ENCODE data around the gene FBXO30. TPM values are rescaled to one million over a fixed set of nuclear protein-coding genes. Genes with fewer than 3 reads are reported as not detected.
A peak's percentile ranks its signal among the peaks of the same experiment; 100 is the strongest.

FBXO30 gene
- total and polyA plus RNA-seq, 10 of the 15 experiments (the other 5 are each of a cell fraction or from before 2014, with no cell fraction given), result 1.7 to 6.9 (median 5.3) TPM

- TF ChIP-seq TCF3 (IDR thresholded peaks at IDR 0.05; ENCODE audit: borderline replicate concordance, insufficient read depth, low read depth, low read length) (no peak), SMAD1 (IDR thresholded peaks at IDR 0.05; ENCODE audit: low read depth, partially characterized antibody) (no peak), IRF4 (IDR thresholded peaks at IDR 0.05; ENCODE audit: low read depth, low read length) (no peak), ZNF622 (IDR thresholded peaks at IDR 0.05) (no peak), CBX5 (IDR thresholded peaks at IDR 0.05; ENCODE audit: low read depth) (no peak)
Observed at GRCh38 chr6:145763742-145764141, 50.9 kb downstream of the FBXO30 start (continued).

DNA sequence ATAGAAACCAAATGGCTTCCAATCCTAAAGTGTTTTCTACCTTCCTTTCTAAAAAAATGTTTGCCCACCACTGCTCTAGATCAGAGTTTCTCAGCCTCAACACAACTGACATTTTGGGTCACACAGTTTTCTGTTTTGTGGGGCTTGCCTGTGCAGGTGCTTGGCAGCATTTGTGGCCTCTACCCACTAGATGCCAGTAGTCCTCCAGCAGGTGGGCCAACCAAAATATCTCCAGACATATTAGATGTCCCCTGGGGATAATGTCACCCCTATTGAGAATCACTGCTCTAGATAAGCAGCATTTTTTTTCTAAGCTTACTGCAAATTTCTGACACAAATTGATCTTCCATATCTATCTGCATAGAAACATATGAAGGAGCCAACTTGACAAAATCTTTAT, 53.0 kb downstream of the FBXO30 start:
- DNase-seq (ENCODE audit: low read depth, low spot score), result no peak
- no peak overlapping the region for H3K27ac ChIP-seq (ENCODE audit: control insufficient read depth, insufficient read depth)
- H3K36me3 ChIP-seq (ENCODE audit: control insufficient read depth in 2 of 2, insufficient read depth in 2 of 2, low read length in 1 of 2), result no peaks in the 10 kb centered on the region
- H3K4me2 ChIP-seq (ENCODE audit: control insufficient read depth, insufficient read depth), result no peak overlapping the region
- no peaks in the 10 kb centered on the region for H3K4me1 ChIP-seq (ENCODE audit: control insufficient read depth, insufficient read depth, low read length)
- no peak for TF ChIP-seq SREBF1 (IDR thresholded peaks at IDR 0.05; ENCODE audit: low read length)
- TF ChIP-seq JUND (IDR thresholded peaks at IDR 0.05; ENCODE audit: low read depth, low read length), result no peak
- no peak for TF ChIP-seq NRF1 (conservative IDR thresholded peaks at IDR 0.05; ENCODE audit: low read depth, low read length)
- TF ChIP-seq SMC3 (IDR thresholded peaks at IDR 0.05; ENCODE audit: borderline replicate concordance, low read length), result peak; percentile 47
- TF ChIP-seq STAT1 (conservative IDR thresholded peaks at IDR 0.05), result no peak
- TF ChIP-seq MEF2B (IDR thresholded peaks at IDR 0.05; ENCODE audit: partially characterized antibody, poor library complexity, severe bottlenecking), result peak; percentile 66
- TF ChIP-seq, protein P1, sequence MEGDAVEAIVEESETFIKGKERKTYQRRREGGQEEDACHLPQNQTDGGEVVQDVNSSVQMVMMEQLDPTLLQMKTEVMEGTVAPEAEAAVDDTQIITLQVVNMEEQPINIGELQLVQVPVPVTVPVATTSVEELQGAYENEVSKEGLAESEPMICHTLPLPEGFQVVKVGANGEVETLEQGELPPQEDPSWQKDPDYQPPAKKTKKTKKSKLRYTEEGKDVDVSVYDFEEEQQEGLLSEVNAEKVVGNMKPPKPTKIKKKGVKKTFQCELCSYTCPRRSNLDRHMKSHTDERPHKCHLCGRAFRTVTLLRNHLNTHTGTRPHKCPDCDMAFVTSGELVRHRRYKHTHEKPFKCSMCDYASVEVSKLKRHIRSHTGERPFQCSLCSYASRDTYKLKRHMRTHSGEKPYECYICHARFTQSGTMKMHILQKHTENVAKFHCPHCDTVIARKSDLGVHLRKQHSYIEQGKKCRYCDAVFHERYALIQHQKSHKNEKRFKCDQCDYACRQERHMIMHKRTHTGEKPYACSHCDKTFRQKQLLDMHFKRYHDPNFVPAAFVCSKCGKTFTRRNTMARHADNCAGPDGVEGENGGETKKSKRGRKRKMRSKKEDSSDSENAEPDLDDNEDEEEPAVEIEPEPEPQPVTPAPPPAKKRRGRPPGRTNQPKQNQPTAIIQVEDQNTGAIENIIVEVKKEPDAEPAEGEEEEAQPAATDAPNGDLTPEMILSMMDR (IDR thresholded peaks at IDR 0.05 in 2 of 3, conservative IDR thresholded peaks at IDR 0.05 in 1 of 3; ENCODE audit: control insufficient read depth in 2 of 3, extremely low read depth in 1 of 3, insufficient read depth in 1 of 3, low read depth in 3 of 3, low read length in 3 of 3), result peak; percentile 23 to 43 (median 38); a peak in 5 of 6 replicates
- TF ChIP-seq ASH2L (IDR thresholded peaks at IDR 0.05; ENCODE audit: borderline replicate concordance, low read depth), result no peak
- TF ChIP-seq NKRF (conservative IDR thresholded peaks at IDR 0.05), result no peak
- TF ChIP-seq RAD21 (IDR thresholded peaks at IDR 0.05; ENCODE audit: insufficient read depth, low read depth, low read length), result peak; percentile 57; the same call in 1 of the 2 replicates
- SMC1A ChIA-PET (ENCODE audit: uncharacterized antibody, unreplicated experiment), result interaction anchor here (0.8 to 1.9 kb wide), 3 partner anchors 10 to 148 kb away, joined by 3 to 5 read pairs (median 4); no protein-coding TSS in a partner anchor
- H4K20me1 ChIP-seq (ENCODE audit: control insufficient read depth, insufficient read depth), result no peaks in the 10 kb centered on the region
- no peak for FAIRE-seq
- peak; percentile 74 for ATAC-seq
- CTCF ChIA-PET, result interaction anchor here (2.3 kb wide), 1 partner anchor 168 kb away, joined by 8 read pairs; no protein-coding TSS in a partner anchor
- intact Hi-C loops (cut with micrococcal nuclease; ENCODE audit: unreplicated experiment) (loop anchor here (1.0 kb wide), 1 partner anchor 127 kb away; no protein-coding TSS in a partner anchor), in situ Hi-C loops (cut with MboI) (no loop called here)
- POLR2A ChIA-PET, result no interaction called here
- no peaks in the 10 kb centered on the region for H3K9me3 ChIP-seq (replicated peaks; ENCODE audit: control insufficient read depth, insufficient read depth, low read length)
- H3K79me2 ChIP-seq (ENCODE audit: control insufficient read depth, insufficient read depth, low read length), result no peaks in the 10 kb centered on the region
- no TSS peak for BruUV-seq (replicated peaks)
- RAD21 ChIA-PET (ENCODE audit: unreplicated experiment), result interaction anchor here (1.4 kb wide), 1 partner anchor 127 kb away, joined by 4 read pairs; no protein-coding TSS in a partner anchor
- H3K9ac ChIP-seq (ENCODE audit: control insufficient read depth, insufficient read depth, low read length), result no peak overlapping the region
- H3K27me3 ChIP-seq (replicated peaks in 1 of 2; ENCODE audit: control insufficient read depth in 2 of 2, insufficient read depth in 2 of 2, low read length in 1 of 2), result no peaks in the 10 kb centered on the region
- H2AFZ ChIP-seq (ENCODE audit: control insufficient read depth, low read depth, low read length), result no peak overlapping the region
- no peak overlapping the region for H3K4me3 ChIP-seq
